Right renal pelvis (tissue), 4 donors: Measurements from ENCODE around the gene C12orf42. TPM values are rescaled to one million over a fixed set of nuclear protein-coding genes. Genes with fewer than 3 reads are reported as not detected.

Source experiments
- DNase-seq, 4 donors: peaks; one replicate each; pipeline ENCODE4 v3.0.0-alpha.2; 2013; ENCODE audit warnings: low read depth in 4 of 4, low spot score in 3 of 4, missing footprints in 1 of 4
- polyA plus RNA-seq, 4 donors: library from polyadenylated mRNA; unstranded; fragments of 120-200 nt; gene quantifications; one replicate each; pipeline ENCODE4 v1.2.1, GENCODE V29; 2013; ENCODE audit not compliant: insufficient read length in 4 of 4

C12orf42 gene
- polyA plus RNA-seq, 4 donors = 0.15 to 0.17 TPM; not detected in 2

GRCh38 chr12:103350116-103350515 lies 145.7 kb downstream of the C12orf42 start:
- DNase-seq = no peak

GRCh38 chr12:103348935-103349334 lies 146.8 kb downstream of the C12orf42 start:
- DNase-seq = no peak

GRCh38 chr12:103336940-103337339 lies 158.8 kb downstream of the C12orf42 start:
- no peak for DNase-seq

- DNase-seq = no peak
These were observed 161.3 kb downstream of the C12orf42 start for GRCh38 chr12:103334466-103334865.

- DNase-seq = no peak
These were observed 162.1 kb downstream of the C12orf42 start for GRCh38 chr12:103333676-103334075.

- DNase-seq = no peak
These were observed 164.1 kb downstream of the C12orf42 start for GRCh38 chr12:103331643-103332042.

GRCh38 chr12:103330672-103331071 lies 165.1 kb downstream of the C12orf42 start:
- no peak for DNase-seq

GRCh38 chr12:103327676-103328075 lies 168.1 kb downstream of the C12orf42 start:
- no peak for DNase-seq

- DNase-seq = no peak
These were observed 169.6 kb downstream of the C12orf42 start for GRCh38 chr12:103326190-103326589.

- DNase-seq = no peak
These were observed 177.2 kb downstream of the C12orf42 start for GRCh38 chr12:103318566-103318965.

- no peak for DNase-seq
These were observed 178.5 kb downstream of the C12orf42 start for GRCh38 chr12:103317220-103317619.

- DNase-seq = no peak
These were observed 181.0 kb downstream of the C12orf42 start for GRCh38 chr12:103314786-103315185.

GRCh38 chr12:103313894-103314293 lies 181.9 kb downstream of the C12orf42 start:
- DNase-seq = no peak

- DNase-seq = no peak
These were observed 182.9 kb downstream of the C12orf42 start for GRCh38 chr12:103312742-103313354.

- no peak for DNase-seq
These were observed 185.1 kb downstream of the C12orf42 start for GRCh38 chr12:103310546-103311270.

GRCh38 chr12:103308396-103308795 lies 187.4 kb downstream of the C12orf42 start:
- no peak for DNase-seq

- DNase-seq = no peak
These were observed 192.3 kb downstream of the C12orf42 start for GRCh38 chr12:103303484-103303883.

GRCh38 chr12:103301642-103302591 lies 193.9 kb downstream of the C12orf42 start:
- DNase-seq = no peak

- no peak for DNase-seq
These were observed 207.8 kb downstream of the C12orf42 start for GRCh38 chr12:103288016-103288415.

GRCh38 chr12:103282124-103282523 lies 213.6 kb downstream of the C12orf42 start:
- DNase-seq = no peak

- DNase-seq = no peak
These were observed 216.3 kb downstream of the C12orf42 start for GRCh38 chr12:103279444-103279843.
